ENCODE results near the gene HMCN1.

DNA sequence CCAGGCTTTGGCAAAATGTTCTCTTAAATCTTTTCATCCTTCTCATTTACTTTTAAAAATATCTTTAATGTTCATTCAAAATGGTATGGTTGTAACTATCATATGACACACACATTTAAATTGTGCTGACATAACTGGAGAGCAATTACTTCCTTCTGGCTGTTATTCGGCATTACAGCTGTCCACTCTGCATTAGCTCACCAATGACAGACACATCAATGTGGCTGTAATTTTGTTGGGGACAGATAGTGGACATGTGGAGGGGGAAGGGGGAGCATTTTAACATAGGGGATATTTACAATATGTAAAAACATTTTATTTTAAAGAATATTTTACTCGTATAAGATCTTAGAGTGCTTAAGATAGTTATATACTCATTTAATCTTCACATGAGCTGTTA, 319.8 kb downstream of the HMCN1 start:
- TF ChIP-seq, protein P1, sequence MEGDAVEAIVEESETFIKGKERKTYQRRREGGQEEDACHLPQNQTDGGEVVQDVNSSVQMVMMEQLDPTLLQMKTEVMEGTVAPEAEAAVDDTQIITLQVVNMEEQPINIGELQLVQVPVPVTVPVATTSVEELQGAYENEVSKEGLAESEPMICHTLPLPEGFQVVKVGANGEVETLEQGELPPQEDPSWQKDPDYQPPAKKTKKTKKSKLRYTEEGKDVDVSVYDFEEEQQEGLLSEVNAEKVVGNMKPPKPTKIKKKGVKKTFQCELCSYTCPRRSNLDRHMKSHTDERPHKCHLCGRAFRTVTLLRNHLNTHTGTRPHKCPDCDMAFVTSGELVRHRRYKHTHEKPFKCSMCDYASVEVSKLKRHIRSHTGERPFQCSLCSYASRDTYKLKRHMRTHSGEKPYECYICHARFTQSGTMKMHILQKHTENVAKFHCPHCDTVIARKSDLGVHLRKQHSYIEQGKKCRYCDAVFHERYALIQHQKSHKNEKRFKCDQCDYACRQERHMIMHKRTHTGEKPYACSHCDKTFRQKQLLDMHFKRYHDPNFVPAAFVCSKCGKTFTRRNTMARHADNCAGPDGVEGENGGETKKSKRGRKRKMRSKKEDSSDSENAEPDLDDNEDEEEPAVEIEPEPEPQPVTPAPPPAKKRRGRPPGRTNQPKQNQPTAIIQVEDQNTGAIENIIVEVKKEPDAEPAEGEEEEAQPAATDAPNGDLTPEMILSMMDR (IDR thresholded peaks at IDR 0.05) = no peak
- TF ChIP-seq POLR2AphosphoS5 (IDR thresholded peaks at IDR 0.05; ENCODE audit: low read depth, low read length) (no peak), TCF7L2 (IDR thresholded peaks at IDR 0.05; ENCODE audit: low read depth, low read length) (no peak), SIN3A (IDR thresholded peaks at IDR 0.05; ENCODE audit: borderline replicate concordance, insufficient read depth, low read depth, low read length) (no peak)
- TF ChIP-seq, protein P2, sequence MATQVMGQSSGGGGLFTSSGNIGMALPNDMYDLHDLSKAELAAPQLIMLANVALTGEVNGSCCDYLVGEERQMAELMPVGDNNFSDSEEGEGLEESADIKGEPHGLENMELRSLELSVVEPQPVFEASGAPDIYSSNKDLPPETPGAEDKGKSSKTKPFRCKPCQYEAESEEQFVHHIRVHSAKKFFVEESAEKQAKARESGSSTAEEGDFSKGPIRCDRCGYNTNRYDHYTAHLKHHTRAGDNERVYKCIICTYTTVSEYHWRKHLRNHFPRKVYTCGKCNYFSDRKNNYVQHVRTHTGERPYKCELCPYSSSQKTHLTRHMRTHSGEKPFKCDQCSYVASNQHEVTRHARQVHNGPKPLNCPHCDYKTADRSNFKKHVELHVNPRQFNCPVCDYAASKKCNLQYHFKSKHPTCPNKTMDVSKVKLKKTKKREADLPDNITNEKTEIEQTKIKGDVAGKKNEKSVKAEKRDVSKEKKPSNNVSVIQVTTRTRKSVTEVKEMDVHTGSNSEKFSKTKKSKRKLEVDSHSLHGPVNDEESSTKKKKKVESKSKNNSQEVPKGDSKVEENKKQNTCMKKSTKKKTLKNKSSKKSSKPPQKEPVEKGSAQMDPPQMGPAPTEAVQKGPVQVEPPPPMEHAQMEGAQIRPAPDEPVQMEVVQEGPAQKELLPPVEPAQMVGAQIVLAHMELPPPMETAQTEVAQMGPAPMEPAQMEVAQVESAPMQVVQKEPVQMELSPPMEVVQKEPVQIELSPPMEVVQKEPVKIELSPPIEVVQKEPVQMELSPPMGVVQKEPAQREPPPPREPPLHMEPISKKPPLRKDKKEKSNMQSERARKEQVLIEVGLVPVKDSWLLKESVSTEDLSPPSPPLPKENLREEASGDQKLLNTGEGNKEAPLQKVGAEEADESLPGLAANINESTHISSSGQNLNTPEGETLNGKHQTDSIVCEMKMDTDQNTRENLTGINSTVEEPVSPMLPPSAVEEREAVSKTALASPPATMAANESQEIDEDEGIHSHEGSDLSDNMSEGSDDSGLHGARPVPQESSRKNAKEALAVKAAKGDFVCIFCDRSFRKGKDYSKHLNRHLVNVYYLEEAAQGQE (IDR thresholded peaks at IDR 0.05; ENCODE audit: insufficient read depth in 1 of 2, low read depth in 2 of 2, low read length in 1 of 2) = no peak

All from Panc1 (cell line).